Measurements from ENCODE around the gene TRMT61A.

- no peak for TF ChIP-seq POLR2AphosphoS5 (IDR thresholded peaks at IDR 0.05)
- no peak for TF ChIP-seq CTCF (IDR thresholded peaks at IDR 0.05)
Observed at GRCh38 chr14:103492156-103492925, 36.7 kb upstream of the TRMT61A start.

Data from prostate gland (tissue), 2 donors.